ENCODE data around the gene RETREG1.
A peak's percentile ranks its signal among the peaks of the same experiment; 100 is the strongest.

RETREG1 gene

GRCh38 chr5:16618138-16618897 is 1.5 kb upstream of the RETREG1 start:
- H3K27me3 ChIP-seq (ENCODE audit: insufficient read depth, poor library complexity, severe bottlenecking), result no peaks in the 10 kb centered on the region
- no peak overlapping the region for H3K4me3 ChIP-seq (replicated peaks; ENCODE audit: insufficient read depth, low read length)
- no peak overlapping the region for H3K27ac ChIP-seq (replicated peaks)
- no peak for DNase-seq (ENCODE audit: low read depth in 1 of 2, low spot score in 1 of 2)
- TF ChIP-seq SPI1 (IDR thresholded peaks at IDR 0.05; ENCODE audit: borderline replicate concordance, low read depth), result no peak
- TF ChIP-seq POLR2AphosphoS5 (IDR thresholded peaks at IDR 0.05; ENCODE audit: low read depth), result no peak
- TF ChIP-seq CTCF (IDR thresholded peaks at IDR 0.05; ENCODE audit: insufficient read depth, low read length), result no peak
- no peak for TF ChIP-seq REST (IDR thresholded peaks at IDR 0.05; ENCODE audit: insufficient replicate concordance, low read depth)
- no peak for TF ChIP-seq GABPA (IDR thresholded peaks at IDR 0.05; ENCODE audit: low read depth)

- Histone ChIP-seq H3K27ac (replicated peaks) (peak overlapping the region; percentile 47), H3K27me3 (ENCODE audit: insufficient read depth, poor library complexity, severe bottlenecking) (no peaks in the 10 kb centered on the region), H3K4me3 (replicated peaks; ENCODE audit: insufficient read depth, low read length) (peak overlapping the region; percentile 81)
- no peak for DNase-seq (ENCODE audit: low read depth in 1 of 2, low spot score in 1 of 2)
- no peak for TF ChIP-seq REST (IDR thresholded peaks at IDR 0.05; ENCODE audit: insufficient replicate concordance, low read depth)
- TF ChIP-seq CTCF (IDR thresholded peaks at IDR 0.05; ENCODE audit: insufficient read depth, low read length), result no peak
- no peak for TF ChIP-seq SPI1 (IDR thresholded peaks at IDR 0.05; ENCODE audit: borderline replicate concordance, low read depth)
- no peak for TF ChIP-seq POLR2AphosphoS5 (IDR thresholded peaks at IDR 0.05; ENCODE audit: low read depth)
- no peak for TF ChIP-seq GABPA (IDR thresholded peaks at IDR 0.05; ENCODE audit: low read depth)
These were observed 624 bp upstream of the RETREG1 start for GRCh38 chr5:16617274-16617968.

GRCh38 chr5:16615741-16616535 is 859 bp downstream of the RETREG1 start:
- no peaks in the 10 kb centered on the region for H3K27me3 ChIP-seq (ENCODE audit: insufficient read depth, poor library complexity, severe bottlenecking)
- no peak for DNase-seq (ENCODE audit: low read depth in 1 of 2, low spot score in 1 of 2)
- TF ChIP-seq SPI1 (IDR thresholded peaks at IDR 0.05; ENCODE audit: borderline replicate concordance, low read depth), result no peak
- no peak for TF ChIP-seq GABPA (IDR thresholded peaks at IDR 0.05; ENCODE audit: low read depth)
- TF ChIP-seq REST (IDR thresholded peaks at IDR 0.05; ENCODE audit: insufficient replicate concordance, low read depth), result no peak
- no peak for TF ChIP-seq CTCF (IDR thresholded peaks at IDR 0.05; ENCODE audit: insufficient read depth, low read length)
- TF ChIP-seq POLR2AphosphoS5 (IDR thresholded peaks at IDR 0.05; ENCODE audit: low read depth), result no peak
- H3K4me3 ChIP-seq (replicated peaks; ENCODE audit: insufficient read depth, low read length), result peak overlapping the region; percentile 81
- H3K27ac ChIP-seq (replicated peaks), result 0 out of 2 replicates have a peak overlapping the region, but pooled peaks have one; percentile 36

Data from HL-60 (cell line).